ENCODE results near the gene LIPF. TPM values are rescaled to one million over a fixed set of nuclear protein-coding genes. Genes with fewer than 3 reads are reported as not detected.

The LIPF gene
- total and polyA plus RNA-seq, 2 of the 4 experiments (the other 2 are of a cell fraction): not detected

- H3K9me3 ChIP-seq (ENCODE audit: control insufficient read depth, insufficient read depth, low read length): no peaks in the 10 kb centered on the region
- no peak overlapping the region for H2BK15ac ChIP-seq (ENCODE audit: low read depth, low read length)
- no TSS peak for BruUV-seq (replicated peaks)
- 0 out of 2 replicates have a peak overlapping the region, but pooled peaks have one; percentile 18 for H3K18ac ChIP-seq (ENCODE audit: low read depth, low read length)
- no peaks in the 10 kb centered on the region for H3K9me1 ChIP-seq (ENCODE audit: insufficient read depth, low read length)
- no peak overlapping the region for H3K4me2 ChIP-seq (ENCODE audit: low read depth, low read length)
- no peak overlapping the region for H3K4me3 ChIP-seq (ENCODE audit: insufficient read depth, low read depth, low read length)
- H2BK5ac ChIP-seq (ENCODE audit: low read depth, low read length, poor library complexity, severe bottlenecking): no peak overlapping the region
- H3K56ac ChIP-seq (ENCODE audit: extremely low read depth, insufficient read depth, low read length): no peak overlapping the region
- no peak overlapping the region for H4K5ac ChIP-seq (ENCODE audit: low read depth, low read length)
- H3K36me3 ChIP-seq (ENCODE audit: control insufficient read depth, insufficient read depth, low read length): no peaks in the 10 kb centered on the region
- no peak overlapping the region for H3K14ac ChIP-seq (replicated peaks; ENCODE audit: low read depth, low read length)
- dilution Hi-C loops (cut with HindIII; ENCODE audit: low sequenced_read_pairs, unreplicated experiment) (no loop called here), intact Hi-C loops (cut with micrococcal nuclease) (no loop called here), in situ Hi-C loops (cut with MboI; ENCODE audit: low sequenced_read_pairs) (no loop called here)
- no peak overlapping the region for H3K27ac ChIP-seq (ENCODE audit: insufficient read depth, low read length)
- peak; percentile 72 for ATAC-seq (ENCODE audit: low read depth)
- H2BK20ac ChIP-seq (ENCODE audit: low read depth, low read length): no peak overlapping the region
- no peak overlapping the region for H2BK120ac ChIP-seq (ENCODE audit: low read depth, low read length)
- WGBS, 2 experiments (ENCODE audit: extremely low coverage in 2 of 2, insufficient read length in 1 of 2): no CpG with 5 or more reads among the region's 2 CpGs
- H4K20me1 ChIP-seq (ENCODE audit: insufficient read depth, low read length): no peaks in the 10 kb centered on the region
- H2AK9ac ChIP-seq (replicated peaks; ENCODE audit: low read depth, low read length, poor library complexity): no peak overlapping the region
- TF ChIP-seq NFE2L2 (IDR thresholded peaks at IDR 0.05; ENCODE audit: low read depth, low read length) (no peak), SMC3 (IDR thresholded peaks at IDR 0.05; ENCODE audit: low read depth, low read length) (no peak), USF2 (IDR thresholded peaks at IDR 0.05; ENCODE audit: low read depth, low read length) (no peak), MXI1 (IDR thresholded peaks at IDR 0.05; ENCODE audit: borderline replicate concordance, low read depth, low read length) (no peak), POLR2A (IDR thresholded peaks at IDR 0.05; ENCODE audit: low read depth, low read length) (no peak), MAFK (IDR thresholded peaks at IDR 0.05; ENCODE audit: low read depth, low read length) (no peak), ELK1 (IDR thresholded peaks at IDR 0.05; ENCODE audit: borderline replicate concordance, low read depth, low read length) (no peak)
- POLR2A ChIA-PET (ENCODE audit: unreplicated experiment): no interaction called here
- DNase-seq: peak; percentile 75
- H3K4ac ChIP-seq (ENCODE audit: low read depth, low read length): no peak overlapping the region
- CTCF ChIA-PET: no interaction called here
- no peaks in the 10 kb centered on the region; the same call in 1 of the 2 replicates for H3K4me1 ChIP-seq (ENCODE audit: control insufficient read depth, insufficient read depth, low read length)
- no peak overlapping the region for H3K23ac ChIP-seq (ENCODE audit: low read depth, low read length)
- no peak overlapping the region for H2AK5ac ChIP-seq (ENCODE audit: low read depth, low read length)
- H3K79me1 ChIP-seq (ENCODE audit: low read depth in 1 of 2, low read length in 2 of 2): no peaks in the 10 kb centered on the region
- H2AFZ ChIP-seq (replicated peaks; ENCODE audit: low read length, poor library complexity): no peak overlapping the region
- no peak overlapping the region for H4K91ac ChIP-seq (ENCODE audit: insufficient read depth, low read depth, low read length)
- H4K8ac ChIP-seq (ENCODE audit: low read depth in 2 of 2, low read length in 2 of 2): no peak overlapping the region
- no peak overlapping the region for H3K9ac ChIP-seq (ENCODE audit: low read depth, low read length)
- H3K27me3 ChIP-seq (ENCODE audit: control insufficient read depth, insufficient read depth, low read length): no peaks in the 10 kb centered on the region; the same call in 1 of the 2 replicates
Observed at GRCh38 chr10:88672041-88672440, 7.8 kb downstream of the LIPF start.
